B cell (primary cell): Measurements from ENCODE around the gene CAMTA1. TPM values are rescaled to one million over a fixed set of nuclear protein-coding genes. Genes with fewer than 3 reads are reported as not detected.
A peak's percentile ranks its signal among the peaks of the same experiment; 100 is the strongest.

Experiments used
- ATAC-seq: fragments of 200-7000 bp; cut with Tn5 transposase; one replicate; pipeline ENCODE4 v1.10.0; 2021; ENCODE audit warnings: low read depth, mild to moderate bottlenecking, moderate number of reproducible peaks, moderate library complexity
- CTCF ChIA-PET: fragments of 350-600 bp; sonication (Branson Sonifier 250); formaldehyde crosslinking; loops from one replicate; lab custom pipeline; 2021; ENCODE audit warnings: antibody characterized with exemption, inconsistent platforms; lab: Charles Lee
- POLR2A ChIA-PET: fragments of 350-600 bp; sonication (Branson Sonifier 250); formaldehyde crosslinking; loops from one replicate; lab custom pipeline; 2021; ENCODE audit warnings: antibody characterized with exemption; lab: Charles Lee
- DNase-seq: peaks from one replicate; pipeline ENCODE4 v3.0.0; 2013
- H2AFZ ChIP-seq: 2 replicates; pipeline ENCODE4 v1.6.1; 2012; ENCODE audit warnings: mild to moderate bottlenecking, low read depth, low read length; ENCODE audit not compliant: insufficient read depth, poor library complexity, severe bottlenecking
- H3K27ac ChIP-seq, 2 donors: 1 replicate in 1 of 2; 2 replicates in 1 of 2; pipeline ENCODE4 v1.5.1; 2012 to 2013; ENCODE audit warnings: low read length in 2 of 2, mild to moderate bottlenecking in 2 of 2, moderate library complexity in 1 of 2
- H3K27me3 ChIP-seq, 4 experiments: fragments of 200-600 bp in 1 of 4; sonication (generic) in 1 of 4; replicated peaks in 1 of 4; 1 replicate in 2 of 4; 2 replicates in 2 of 4; pipeline versions ENCODE4 v1.6.1 to v1.7.0; 2013 to 2016; ENCODE audit warnings: low read length in 3 of 4, mild to moderate bottlenecking in 2 of 4, mixed read lengths in 1 of 4, moderate library complexity in 1 of 4; ENCODE audit not compliant: insufficient read depth in 4 of 4, control insufficient read depth in 3 of 4; ENCODE audit errors: control extremely low read depth in 1 of 4
- H3K36me3 ChIP-seq, 2 experiments: replicated peaks in 1 of 2; 1 replicate in 1 of 2; 2 replicates in 1 of 2; pipeline versions ENCODE4 v1.6.1 to v1.7.1; 2013; ENCODE audit warnings: low read length in 1 of 2; ENCODE audit not compliant: insufficient read depth in 2 of 2, control insufficient read depth in 1 of 2; ENCODE audit errors: control extremely low read depth in 1 of 2, extremely low read depth in 1 of 2
- H3K4me1 ChIP-seq, 2 donors: fragments of 200-600 bp in 1 of 2; sonication (generic) in 1 of 2; 1 replicate in 1 of 2; 2 replicates in 1 of 2; pipeline versions ENCODE4 v1.5.1 to v1.6.1; 2013 to 2017; ENCODE audit warnings: low read length in 2 of 2; ENCODE audit not compliant: control insufficient read depth in 2 of 2, insufficient read depth in 2 of 2
- H3K4me2 ChIP-seq: replicated peaks from 2 replicates; pipeline ENCODE3; 2012; ENCODE audit warnings: mild to moderate bottlenecking, low read depth, low read length; ENCODE audit not compliant: poor library complexity, severe bottlenecking
- H3K4me3 ChIP-seq, 5 experiments: fragments of 200-600 bp in 1 of 5; sonication (generic) in 1 of 5; 1 replicate in 3 of 5; 2 replicates in 2 of 5; pipeline versions ENCODE4 v1.5.1 to v1.7.0; 2011 to 2016; ENCODE audit warnings: low read length in 4 of 5, mild to moderate bottlenecking in 4 of 5, low read depth in 2 of 5, control low read depth in 1 of 5, moderate library complexity in 1 of 5; ENCODE audit not compliant: insufficient read depth in 1 of 5; ENCODE audit errors: control extremely low read depth in 1 of 5, extremely low read depth in 1 of 5
- H3K79me2 ChIP-seq: fragments of 200-600 bp; sonication (generic); one replicate; pipeline ENCODE4 v1.6.0; 2016; ENCODE audit warnings: low read length; ENCODE audit not compliant: control insufficient read depth, insufficient read depth
- H3K9ac ChIP-seq: fragments of 200-600 bp; sonication (generic); 2 replicates; pipeline ENCODE4 v1.6.1; 2017; ENCODE audit warnings: mild to moderate bottlenecking, low read length, moderate library complexity
- H3K9me3 ChIP-seq, 3 donors: one replicate each; pipeline versions ENCODE4 v1.6.1 to v1.7.1; 2013; ENCODE audit warnings: low read length in 2 of 3; ENCODE audit not compliant: control insufficient read depth in 2 of 3, insufficient read depth in 1 of 3; ENCODE audit errors: control extremely low read depth in 1 of 3
- H4K20me1 ChIP-seq: 2 replicates; pipeline ENCODE4 v1.6.0; 2012; ENCODE audit warnings: mild to moderate bottlenecking, low read length; ENCODE audit not compliant: insufficient read depth, control insufficient read depth, poor library complexity, severe bottlenecking
- H3K27ac Mint-ChIP-seq: one replicate; pipeline ENCODE4 v1.8.0; 2021; ENCODE audit warnings: mixed read lengths
- H3K27me3 Mint-ChIP-seq: one replicate; pipeline ENCODE4 v1.8.0; 2021; ENCODE audit warnings: mixed read lengths
- H3K4me1 Mint-ChIP-seq: one replicate; pipeline ENCODE4 v1.8.0; 2021; ENCODE audit warnings: mixed read lengths
- H3K4me3 Mint-ChIP-seq: one replicate; pipeline ENCODE4 v1.8.0; 2021; ENCODE audit warnings: mixed read lengths
- H3K9me3 Mint-ChIP-seq: one replicate; pipeline ENCODE4 v1.8.0; 2022; ENCODE audit warnings: mixed read lengths; ENCODE audit not compliant: insufficient read depth
- EZH2 ChIP-seq: IDR thresholded peaks from 2 replicates; pipeline ENCODE4 v1.6.1; 2012; ENCODE audit warnings: borderline replicate concordance, low read depth, mild to moderate bottlenecking, moderate library complexity, low read length; ENCODE audit not compliant: insufficient read depth, poor library complexity, severe bottlenecking
- WGBS: methylation state at CpG from one replicate; pipeline ENCODE4 v1.1.5; 2013; ENCODE audit warnings: missing lambda C conversion rate; ENCODE audit not compliant: insufficient coverage; 5-methylcytosine and 5-hydroxymethylcytosine counted together
- intact Hi-C: fragments of 100-400 bp; cut with micrococcal nuclease; formaldehyde crosslinking; loops from one replicate; pipeline ENCODE4 v1.10.0; 2022
- polyA plus RNA-seq: library from polyadenylated mRNA; depleted of rRNA; stranded (reverse); fragments of >200 nt; gene quantifications from 2 replicates; pipeline ENCODE4 v1.2.3, GENCODE V29; 2012
- total RNA-seq, 2 donors: library from RNA; stranded (reverse); fragments of 120-200 nt in 1 of 2; gene quantifications; 1 replicate in 1 of 2; 2 replicates in 1 of 2; pipeline versions ENCODE4 v1.2.3 to v1.2.4, GENCODE V29; 2013 to 2022
- TF ChIP-seq, protein P1 (sequence below): fragments of 200-600 bp; IDR thresholded peaks from one replicate; pipeline ENCODE4 v1.8.0; 2022; ENCODE audit warnings: antibody characterized with exemption, mild to moderate bottlenecking

Gene CAMTA1
- total and polyA plus RNA-seq, 2 donors (not counting 1 experiment from before 2014, with no cell fraction given), result 42.2 to 45.7 TPM

- H3K9me3 ChIP-seq, result peaks cover 0 to 14% (median 0%) of the 10 kb centered on the region in 3 donors
- no peaks in the 10 kb centered on the region for H3K36me3 ChIP-seq
- H3K27me3 ChIP-seq, result peaks cover 0 to 3% (median 0%) of the 10 kb centered on the region in 4 experiments
- peak overlapping the region; percentile 52 for H3K4me2 ChIP-seq
- H4K20me1 ChIP-seq, result no peaks in the 10 kb centered on the region
- no peaks in the 10 kb centered on the region for H3K79me2 ChIP-seq
- ChIA-PET CTCF (interaction anchor here (1.7 kb wide), 1 partner anchor 119 kb away, joined by 7 read pairs; no protein-coding TSS in a partner anchor), POLR2A (interaction anchor here (1.3 kb wide), 1 partner anchor 13 kb away, joined by 4 read pairs; no protein-coding TSS in a partner anchor)
- H3K9ac ChIP-seq, result no peak overlapping the region
- Mint-ChIP-seq H3K27ac (peak overlapping the region; percentile 72), H3K9me3 (peaks cover 3% of the 10 kb centered on the region), H3K27me3 (no peaks in the 10 kb centered on the region), H3K4me3 (peak overlapping the region; percentile 58), H3K4me1 (peaks cover 33% of the 10 kb centered on the region)
- ATAC-seq, result no peak
- no peak overlapping the region for H3K27ac ChIP-seq
- H2AFZ ChIP-seq, result peak overlapping the region; percentile 32
- DNase-seq, result no peak
- peak overlapping the region in 1 of 5 experiments; percentile 10 for H3K4me3 ChIP-seq
- 53% methylated on average over 7 of the region's 7 CpGs for WGBS
- TF ChIP-seq, protein P1, sequence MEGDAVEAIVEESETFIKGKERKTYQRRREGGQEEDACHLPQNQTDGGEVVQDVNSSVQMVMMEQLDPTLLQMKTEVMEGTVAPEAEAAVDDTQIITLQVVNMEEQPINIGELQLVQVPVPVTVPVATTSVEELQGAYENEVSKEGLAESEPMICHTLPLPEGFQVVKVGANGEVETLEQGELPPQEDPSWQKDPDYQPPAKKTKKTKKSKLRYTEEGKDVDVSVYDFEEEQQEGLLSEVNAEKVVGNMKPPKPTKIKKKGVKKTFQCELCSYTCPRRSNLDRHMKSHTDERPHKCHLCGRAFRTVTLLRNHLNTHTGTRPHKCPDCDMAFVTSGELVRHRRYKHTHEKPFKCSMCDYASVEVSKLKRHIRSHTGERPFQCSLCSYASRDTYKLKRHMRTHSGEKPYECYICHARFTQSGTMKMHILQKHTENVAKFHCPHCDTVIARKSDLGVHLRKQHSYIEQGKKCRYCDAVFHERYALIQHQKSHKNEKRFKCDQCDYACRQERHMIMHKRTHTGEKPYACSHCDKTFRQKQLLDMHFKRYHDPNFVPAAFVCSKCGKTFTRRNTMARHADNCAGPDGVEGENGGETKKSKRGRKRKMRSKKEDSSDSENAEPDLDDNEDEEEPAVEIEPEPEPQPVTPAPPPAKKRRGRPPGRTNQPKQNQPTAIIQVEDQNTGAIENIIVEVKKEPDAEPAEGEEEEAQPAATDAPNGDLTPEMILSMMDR, result no peak
- TF ChIP-seq EZH2, result no peak
- peaks cover 2 to 18% of the 10 kb centered on the region in 2 donors for H3K4me1 ChIP-seq
- intact Hi-C loops, result no loop called here
Measured at GRCh38 chr1:6771441-6771769, 13.8 kb upstream of the CAMTA1 start.

DNA sequence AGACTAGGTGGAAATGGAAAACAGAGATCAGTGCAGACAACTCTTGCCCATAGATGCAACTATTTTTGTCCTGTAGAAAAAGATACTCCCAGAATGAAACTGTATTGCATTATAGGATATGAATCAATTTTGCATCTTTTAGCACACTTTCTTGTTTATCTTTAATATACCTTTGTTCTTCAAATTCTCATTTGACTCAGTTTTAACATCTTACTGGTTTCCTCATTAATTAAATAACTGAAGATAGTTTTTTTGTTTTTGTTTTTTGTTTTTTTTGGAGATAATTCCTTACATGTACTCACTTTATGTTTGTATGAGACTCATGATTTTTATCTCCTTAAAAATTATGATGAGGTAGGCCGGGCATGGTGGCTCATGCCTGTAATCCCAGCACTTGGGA lies 10.9 kb upstream of the CAMTA1 start:
- peaks cover 3% of the 10 kb centered on the region for H3K9me3 Mint-ChIP-seq
- DNase-seq, result no peak
- CTCF ChIA-PET, result no interaction called here
- H3K27me3 Mint-ChIP-seq, result no peaks in the 10 kb centered on the region
- WGBS, result no CpG with 5 or more reads among the region's 1 CpG
- Histone ChIP-seq H3K9me3 (peaks cover 0 to 12% (median 1%) of the 10 kb centered on the region in 3 donors), H3K4me1 (peaks cover 2 to 28% of the 10 kb centered on the region in 2 donors), H3K9ac (no peak overlapping the region), H4K20me1 (no peaks in the 10 kb centered on the region), H3K36me3 (no peaks in the 10 kb centered on the region), H3K4me3 (no peak overlapping the region), H3K4me2 (no peak overlapping the region), H3K79me2 (no peaks in the 10 kb centered on the region), H2AFZ (no peak overlapping the region), H3K27me3 (peaks cover 0 to under 1% (median 0%) of the 10 kb centered on the region in 4 experiments), H3K27ac (no peak overlapping the region)
- peaks cover 52% of the 10 kb centered on the region for H3K4me1 Mint-ChIP-seq
- intact Hi-C loops, result no loop called here
- no peak overlapping the region for H3K4me3 Mint-ChIP-seq
- H3K27ac Mint-ChIP-seq, result no peak overlapping the region
- POLR2A ChIA-PET, result no interaction called here
- ATAC-seq, result no peak
- no peak for TF ChIP-seq EZH2
- TF ChIP-seq, protein P1, result no peak
